NCI-H774 (cell line): ENCODE results near the gene KCNK15.
"Not testable (repeated sequence)": the region's sequence is repeated elsewhere in the genome, so short reads cannot be mapped to it uniquely, and the experiment has no call there.

ENCODE experiments used
- DNase-seq: peaks from one replicate; lab custom pipeline; 2025; lab: John Stamatoyannopoulos, UW

The KCNK15 gene

GRCh38 chr20:44745598-44746366, at the start of gene KCNK15:
TSS of gene KCNK15 (plus strand) at chr20:44745865. CDS start at chr20:44745911, 46 bp downstream.
- no peak for DNase-seq

- no peak for DNase-seq
Measured at GRCh38 chr20:44696315-44696714, 49.4 kb upstream of the KCNK15 start.

GRCh38 chr20:44697041-44697440, 48.6 kb upstream of the KCNK15 start:
- not testable (repeated sequence) for DNase-seq

- DNase-seq: no peak
Measured at GRCh38 chr20:44698351-44698750, 47.3 kb upstream of the KCNK15 start.

- no peak for DNase-seq
Measured at GRCh38 chr20:44700306-44700705, 45.4 kb upstream of the KCNK15 start.

- no peak for DNase-seq
Measured at GRCh38 chr20:44701118-44701857, 44.4 kb upstream of the KCNK15 start.

- DNase-seq: no peak
Measured at GRCh38 chr20:44701858-44702256, 43.8 kb upstream of the KCNK15 start.

- DNase-seq: no peak
Measured at GRCh38 chr20:44702776-44703175, 42.9 kb upstream of the KCNK15 start.

- DNase-seq: no peak
Measured at GRCh38 chr20:44703183-44703925, 42.3 kb upstream of the KCNK15 start.

- DNase-seq: no peak
Measured at GRCh38 chr20:44703956-44704488, 41.6 kb upstream of the KCNK15 start.

GRCh38 chr20:44704551-44704971, 41.1 kb upstream of the KCNK15 start:
- no peak for DNase-seq

- no peak for DNase-seq
Measured at GRCh38 chr20:44705364-44706094, 40.1 kb upstream of the KCNK15 start.

GRCh38 chr20:44706301-44707017, 39.2 kb upstream of the KCNK15 start:
- no peak for DNase-seq

- no peak for DNase-seq
Measured at GRCh38 chr20:44707018-44707579, 38.6 kb upstream of the KCNK15 start.

- no peak for DNase-seq
Measured at GRCh38 chr20:44709380-44709779, 36.3 kb upstream of the KCNK15 start.

- no peak for DNase-seq
Measured at GRCh38 chr20:44709797-44710196, 35.9 kb upstream of the KCNK15 start.

GRCh38 chr20:44711237-44711636, 34.4 kb upstream of the KCNK15 start:
- DNase-seq: no peak

- no peak for DNase-seq
Measured at GRCh38 chr20:44714102-44714700, 31.5 kb upstream of the KCNK15 start.

- no peak for DNase-seq
Measured at GRCh38 chr20:44714701-44715498, 30.8 kb upstream of the KCNK15 start, which contains the start of gene CCN5. TSS of gene CCN5 (plus strand) at chr20:44715369. CDS start at chr20:44715391, 22 bp downstream.
